HPDE6-E6E7 (cell line): ENCODE measurements around the gene EIF2AK2.
"Not testable (repeated sequence)": the region's sequence is repeated elsewhere in the genome, so short reads cannot be mapped to it uniquely, and the experiment has no call there.

Experiments used
- DNase-seq: peaks from one replicate; pipeline ENCODE4 v3.0.0; 2011; ENCODE audit warnings: missing footprints; ENCODE audit errors: extremely low spot score

Gene EIF2AK2

GRCh38 chr2:37156857-37157714 is at the start of gene EIF2AK2:
EIF2AK2 (minus strand) TSS chr2:37156980; CDS start chr2:37147806, 9,174 bp downstream.
- DNase-seq, result peak; percentile 95

- DNase-seq, result no peak
Observed at GRCh38 chr2:37205689-37206341, 49.0 kb upstream of the EIF2AK2 start.

- DNase-seq, result not testable (repeated sequence)
Observed at GRCh38 chr2:37205071-37205661, 48.4 kb upstream of the EIF2AK2 start.

- DNase-seq, result no peak
Observed at GRCh38 chr2:37203708-37204107, 46.9 kb upstream of the EIF2AK2 start.

- no peak for DNase-seq
Observed at GRCh38 chr2:37201766-37202165, 45.0 kb upstream of the EIF2AK2 start.

- no peak for DNase-seq
Observed at GRCh38 chr2:37201208-37201607, 44.4 kb upstream of the EIF2AK2 start.

- no peak for DNase-seq
Observed at GRCh38 chr2:37198681-37199065, 41.9 kb upstream of the EIF2AK2 start.

GRCh38 chr2:37196320-37197195 is 39.8 kb upstream of the EIF2AK2 start, which contains the start of gene CEBPZOS:
CEBPZOS (plus strand) TSS chr2:37196496; CDS start chr2:37199705, 3,209 bp downstream.
- peak; percentile 80 for DNase-seq

GRCh38 chr2:37195862-37196319 is 39.1 kb upstream of the EIF2AK2 start:
- DNase-seq, result not testable (repeated sequence)

- no peak for DNase-seq
Observed at GRCh38 chr2:37192551-37192950, 35.8 kb upstream of the EIF2AK2 start.

GRCh38 chr2:37191747-37192146 is 35.0 kb upstream of the EIF2AK2 start:
- DNase-seq, result no peak

GRCh38 chr2:37191253-37191652 is 34.5 kb upstream of the EIF2AK2 start:
- no peak for DNase-seq

- no peak for DNase-seq
Observed at GRCh38 chr2:37190290-37190689, 33.5 kb upstream of the EIF2AK2 start.

GRCh38 chr2:37189452-37190153 is 32.8 kb upstream of the EIF2AK2 start:
- peak; percentile 82 for DNase-seq

GRCh38 chr2:37188570-37188969 is 31.8 kb upstream of the EIF2AK2 start, which contains the start of gene SULT6B1:
SULT6B1 (minus strand) TSS chr2:37188670; CDS start chr2:37188640, 30 bp downstream.
- no peak for DNase-seq

- no peak for DNase-seq
Observed at GRCh38 chr2:37181726-37182684, 25.2 kb upstream of the EIF2AK2 start.

- no peak for DNase-seq
Observed at GRCh38 chr2:37180640-37181039, 23.9 kb upstream of the EIF2AK2 start.

- no peak for DNase-seq
Observed at GRCh38 chr2:37180006-37180639, 23.3 kb upstream of the EIF2AK2 start.

GRCh38 chr2:37173741-37174140 is 17.0 kb upstream of the EIF2AK2 start:
- no peak for DNase-seq
